ENCODE measurements around the gene SLK.

Gene SLK

DNA sequence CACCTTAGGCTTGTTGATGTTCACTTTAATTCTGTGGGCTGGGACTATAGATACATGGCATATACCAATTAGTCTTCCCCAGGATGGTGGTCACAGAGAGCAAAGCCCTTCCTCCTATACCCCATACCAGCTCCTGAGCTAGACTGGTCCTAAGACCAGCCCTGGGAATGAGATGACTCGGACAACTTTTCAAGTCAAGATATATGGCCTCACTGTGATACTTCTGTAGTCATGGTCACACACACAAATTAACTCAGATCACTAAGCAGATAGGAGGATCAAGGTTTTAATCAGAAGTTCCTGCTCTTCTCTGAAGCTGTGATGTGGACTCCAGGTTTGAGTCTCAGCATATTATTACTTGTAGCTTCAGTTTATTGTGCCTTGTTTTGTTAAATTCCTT lies 53.1 kb downstream of the SLK start:
- no peak overlapping the region for H3K27ac ChIP-seq
- TF ChIP-seq, protein P1, sequence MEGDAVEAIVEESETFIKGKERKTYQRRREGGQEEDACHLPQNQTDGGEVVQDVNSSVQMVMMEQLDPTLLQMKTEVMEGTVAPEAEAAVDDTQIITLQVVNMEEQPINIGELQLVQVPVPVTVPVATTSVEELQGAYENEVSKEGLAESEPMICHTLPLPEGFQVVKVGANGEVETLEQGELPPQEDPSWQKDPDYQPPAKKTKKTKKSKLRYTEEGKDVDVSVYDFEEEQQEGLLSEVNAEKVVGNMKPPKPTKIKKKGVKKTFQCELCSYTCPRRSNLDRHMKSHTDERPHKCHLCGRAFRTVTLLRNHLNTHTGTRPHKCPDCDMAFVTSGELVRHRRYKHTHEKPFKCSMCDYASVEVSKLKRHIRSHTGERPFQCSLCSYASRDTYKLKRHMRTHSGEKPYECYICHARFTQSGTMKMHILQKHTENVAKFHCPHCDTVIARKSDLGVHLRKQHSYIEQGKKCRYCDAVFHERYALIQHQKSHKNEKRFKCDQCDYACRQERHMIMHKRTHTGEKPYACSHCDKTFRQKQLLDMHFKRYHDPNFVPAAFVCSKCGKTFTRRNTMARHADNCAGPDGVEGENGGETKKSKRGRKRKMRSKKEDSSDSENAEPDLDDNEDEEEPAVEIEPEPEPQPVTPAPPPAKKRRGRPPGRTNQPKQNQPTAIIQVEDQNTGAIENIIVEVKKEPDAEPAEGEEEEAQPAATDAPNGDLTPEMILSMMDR (IDR thresholded peaks at IDR 0.05) = no peak
- no peak for TF ChIP-seq ZFX (IDR thresholded peaks at IDR 0.05; ENCODE audit: borderline replicate concordance)

DNA sequence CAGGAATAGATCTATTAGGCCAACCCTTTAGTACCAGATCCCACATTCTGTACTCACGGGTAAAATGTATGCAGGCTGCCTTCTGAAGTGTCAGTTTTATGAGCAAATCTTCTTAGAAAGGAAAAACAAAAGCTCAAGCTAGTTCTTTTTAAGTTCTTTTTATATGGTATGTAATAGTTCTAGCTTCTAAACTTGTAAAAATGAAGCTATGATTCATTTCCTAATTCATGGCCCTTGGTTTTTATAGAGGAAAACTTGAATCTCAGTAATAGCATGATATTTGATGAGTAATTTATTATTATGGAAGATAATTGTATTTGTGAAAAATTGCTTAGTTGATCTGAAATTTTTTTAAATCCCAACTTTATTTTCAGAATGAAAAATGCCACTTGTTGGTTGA lies 54.3 kb downstream of the SLK start:
- TF ChIP-seq ZFX (IDR thresholded peaks at IDR 0.05; ENCODE audit: borderline replicate concordance) = no peak
- TF ChIP-seq, protein P1 (IDR thresholded peaks at IDR 0.05) = no peak
- H3K27ac ChIP-seq = no peak overlapping the region

DNA sequence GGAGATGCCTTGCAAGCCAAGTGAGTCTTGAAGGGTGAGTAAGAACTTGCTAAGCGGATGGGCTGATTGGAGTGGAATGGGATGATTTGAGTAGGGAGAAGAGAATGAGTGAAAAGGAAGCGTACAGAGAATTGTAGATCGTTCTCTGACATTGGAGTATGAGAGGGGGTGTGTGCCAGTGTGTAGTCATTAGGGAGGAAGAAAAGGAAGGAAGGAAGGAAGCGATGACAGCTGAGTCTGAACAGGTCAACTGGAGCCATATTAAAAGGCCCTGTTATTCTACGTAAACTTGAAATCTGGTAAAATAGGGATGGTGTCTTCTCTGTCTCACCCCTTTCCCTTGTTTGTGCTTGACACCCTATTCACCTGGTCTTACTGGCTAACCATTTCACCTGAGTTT lies 55.1 kb downstream of the SLK start:
- TF ChIP-seq ZFX (IDR thresholded peaks at IDR 0.05; ENCODE audit: borderline replicate concordance) = no peak
- TF ChIP-seq, protein P1 (IDR thresholded peaks at IDR 0.05) = no peak

DNA sequence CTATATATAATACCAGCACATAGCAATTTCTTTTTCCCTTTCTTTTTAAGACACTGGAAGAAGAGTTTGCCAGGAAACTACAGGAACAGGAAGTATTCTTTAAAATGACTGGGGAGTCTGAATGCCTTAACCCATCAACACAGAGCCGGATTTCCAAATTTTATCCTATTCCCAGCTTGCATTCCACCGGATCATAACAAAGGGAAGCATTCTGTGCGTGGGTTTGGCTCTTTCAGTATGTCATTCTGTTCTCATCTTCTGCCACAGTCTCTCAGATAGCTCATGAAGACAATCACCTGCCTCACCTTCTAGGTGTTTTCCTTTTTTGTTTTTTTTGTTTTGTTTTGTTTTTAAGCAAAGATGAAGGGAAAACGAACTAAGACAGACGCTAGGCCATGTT lies 58.6 kb downstream of the SLK start:
- TF ChIP-seq, protein P1 (IDR thresholded peaks at IDR 0.05) = no peak
- no peak for TF ChIP-seq ZFX (IDR thresholded peaks at IDR 0.05; ENCODE audit: borderline replicate concordance)

More for the DNA sequence above, 55.1 kb downstream of the SLK start:
- no peak overlapping the region for H3K27ac ChIP-seq

DNA sequence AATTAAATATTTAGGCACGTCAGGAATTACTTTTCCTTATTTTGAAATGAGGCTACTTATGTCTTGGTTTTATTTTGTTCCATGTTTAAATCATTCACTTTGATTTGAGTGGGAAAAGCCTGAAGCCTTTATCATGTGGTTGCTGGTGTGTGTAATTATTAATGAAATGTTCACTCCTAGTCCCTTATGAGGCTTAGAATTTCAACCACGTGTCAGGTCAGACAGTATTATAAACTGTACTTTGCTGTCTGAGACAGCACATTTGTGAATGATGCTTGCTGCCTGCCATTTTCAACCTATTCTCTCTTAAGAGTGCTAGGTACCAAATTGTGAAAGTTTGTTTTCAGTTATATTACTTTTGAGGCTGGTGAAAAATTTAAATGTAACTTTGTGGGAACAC lies 59.8 kb downstream of the SLK start:
- TF ChIP-seq ZFX (IDR thresholded peaks at IDR 0.05; ENCODE audit: borderline replicate concordance) = no peak
- TF ChIP-seq, protein P1 (IDR thresholded peaks at IDR 0.05) = no peak
- H3K27ac ChIP-seq = no peak overlapping the region

More for the DNA sequence above, 58.6 kb downstream of the SLK start:
- H3K27ac ChIP-seq = no peak overlapping the region

DNA sequence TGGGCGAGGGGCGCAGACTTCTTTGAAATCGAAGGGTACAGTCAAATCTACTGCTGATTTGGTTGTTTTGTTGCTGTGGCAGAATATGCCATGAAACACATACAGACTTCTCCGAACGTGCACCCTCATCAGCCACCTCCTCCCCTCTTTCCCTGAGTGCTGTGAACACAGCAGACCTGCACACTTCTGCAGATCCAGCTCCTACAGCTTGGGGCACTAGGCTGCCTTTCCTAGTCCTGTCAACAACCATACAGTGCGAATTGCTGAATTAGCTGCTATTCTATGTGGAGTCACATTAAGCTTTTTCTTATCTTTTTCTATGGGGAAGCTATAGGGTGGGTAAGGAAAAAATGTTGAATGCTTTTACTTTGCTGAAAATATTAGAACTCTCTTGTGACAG lies 61.2 kb downstream of the SLK start:
- no peak for TF ChIP-seq ZFX (IDR thresholded peaks at IDR 0.05; ENCODE audit: borderline replicate concordance)
- TF ChIP-seq, protein P1 (IDR thresholded peaks at IDR 0.05) = peak; percentile 29; the same call in 1 of the 2 replicates
- H3K27ac ChIP-seq = no peak overlapping the region

DNA sequence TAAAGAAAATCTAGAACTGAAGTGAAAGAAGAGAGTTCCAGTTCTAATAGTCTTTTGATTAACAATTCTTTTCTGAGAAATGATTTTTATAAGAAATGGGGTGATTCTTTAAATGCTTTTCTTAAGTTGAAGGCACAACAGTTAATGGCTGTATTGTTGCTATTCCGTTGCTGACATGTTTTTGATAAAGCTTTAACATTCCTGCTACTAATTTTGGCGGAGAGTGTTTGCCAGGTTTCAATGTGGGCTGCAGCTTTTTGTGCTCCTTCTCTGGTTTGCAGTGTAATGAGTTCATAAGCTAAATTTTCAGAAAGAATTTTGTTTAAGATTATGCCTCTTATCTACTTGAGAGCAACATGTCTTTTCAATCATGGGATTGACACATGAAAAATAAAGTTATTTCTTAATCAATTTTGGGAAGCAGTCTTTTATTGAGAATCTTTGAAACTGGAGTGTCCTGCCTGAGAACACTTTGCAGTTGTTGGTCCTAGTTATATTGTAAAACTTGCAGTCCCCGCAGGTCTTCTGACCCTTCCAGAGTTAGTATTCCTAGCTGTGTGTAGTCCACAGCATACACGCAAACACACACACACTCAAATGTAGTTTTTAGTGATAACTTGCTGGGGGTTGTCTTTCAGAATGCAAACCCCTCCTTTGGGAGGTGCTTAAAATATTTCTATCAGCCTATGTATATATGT lies 62.0 kb downstream of the SLK start:
- TF ChIP-seq ZFX (IDR thresholded peaks at IDR 0.05; ENCODE audit: borderline replicate concordance) = no peak
- TF ChIP-seq, protein P1 (IDR thresholded peaks at IDR 0.05) = no peak
- no peak overlapping the region for H3K27ac ChIP-seq

Measured in 22Rv1 (cell line).